B cell (primary cell): Measurements from ENCODE around the gene TRAPPC3L. TPM values are rescaled to one million over a fixed set of nuclear protein-coding genes. Genes with fewer than 3 reads are reported as not detected.

Source experiments
- ATAC-seq: fragments of 200-7000 bp; cut with Tn5 transposase; one replicate; pipeline ENCODE4 v1.10.0; 2021; ENCODE audit warnings: low read depth, mild to moderate bottlenecking, moderate number of reproducible peaks, moderate library complexity
- CTCF ChIA-PET: fragments of 350-600 bp; sonication (Branson Sonifier 250); formaldehyde crosslinking; loops from one replicate; lab custom pipeline; 2021; ENCODE audit warnings: antibody characterized with exemption, inconsistent platforms; lab: Charles Lee
- POLR2A ChIA-PET: fragments of 350-600 bp; sonication (Branson Sonifier 250); formaldehyde crosslinking; loops from one replicate; lab custom pipeline; 2021; ENCODE audit warnings: antibody characterized with exemption; lab: Charles Lee
- DNase-seq: peaks from one replicate; pipeline ENCODE4 v3.0.0; 2013
- H2AFZ ChIP-seq: 2 replicates; pipeline ENCODE4 v1.6.1; 2012; ENCODE audit warnings: mild to moderate bottlenecking, low read depth, low read length; ENCODE audit not compliant: insufficient read depth, poor library complexity, severe bottlenecking
- H3K27ac ChIP-seq, 2 donors: 1 replicate in 1 of 2; 2 replicates in 1 of 2; pipeline ENCODE4 v1.5.1; 2012 to 2013; ENCODE audit warnings: low read length in 2 of 2, mild to moderate bottlenecking in 2 of 2, moderate library complexity in 1 of 2
- H3K27me3 ChIP-seq, 4 experiments: fragments of 200-600 bp in 1 of 4; sonication (generic) in 1 of 4; replicated peaks in 1 of 4; 1 replicate in 2 of 4; 2 replicates in 2 of 4; pipeline versions ENCODE4 v1.6.1 to v1.7.0; 2013 to 2016; ENCODE audit warnings: low read length in 3 of 4, mild to moderate bottlenecking in 2 of 4, mixed read lengths in 1 of 4, moderate library complexity in 1 of 4; ENCODE audit not compliant: insufficient read depth in 4 of 4, control insufficient read depth in 3 of 4; ENCODE audit errors: control extremely low read depth in 1 of 4
- H3K36me3 ChIP-seq, 2 experiments: replicated peaks in 1 of 2; 1 replicate in 1 of 2; 2 replicates in 1 of 2; pipeline versions ENCODE4 v1.6.1 to v1.7.1; 2013; ENCODE audit warnings: low read length in 1 of 2; ENCODE audit not compliant: insufficient read depth in 2 of 2, control insufficient read depth in 1 of 2; ENCODE audit errors: control extremely low read depth in 1 of 2, extremely low read depth in 1 of 2
- H3K4me1 ChIP-seq, 2 donors: fragments of 200-600 bp in 1 of 2; sonication (generic) in 1 of 2; 1 replicate in 1 of 2; 2 replicates in 1 of 2; pipeline versions ENCODE4 v1.5.1 to v1.6.1; 2013 to 2017; ENCODE audit warnings: low read length in 2 of 2; ENCODE audit not compliant: control insufficient read depth in 2 of 2, insufficient read depth in 2 of 2
- H3K4me2 ChIP-seq: replicated peaks from 2 replicates; pipeline ENCODE3; 2012; ENCODE audit warnings: mild to moderate bottlenecking, low read depth, low read length; ENCODE audit not compliant: poor library complexity, severe bottlenecking
- H3K4me3 ChIP-seq, 5 experiments: fragments of 200-600 bp in 1 of 5; sonication (generic) in 1 of 5; 1 replicate in 3 of 5; 2 replicates in 2 of 5; pipeline versions ENCODE4 v1.5.1 to v1.7.0; 2011 to 2016; ENCODE audit warnings: low read length in 4 of 5, mild to moderate bottlenecking in 4 of 5, low read depth in 2 of 5, control low read depth in 1 of 5, moderate library complexity in 1 of 5; ENCODE audit not compliant: insufficient read depth in 1 of 5; ENCODE audit errors: control extremely low read depth in 1 of 5, extremely low read depth in 1 of 5
- H3K79me2 ChIP-seq: fragments of 200-600 bp; sonication (generic); one replicate; pipeline ENCODE4 v1.6.0; 2016; ENCODE audit warnings: low read length; ENCODE audit not compliant: control insufficient read depth, insufficient read depth
- H3K9ac ChIP-seq: fragments of 200-600 bp; sonication (generic); 2 replicates; pipeline ENCODE4 v1.6.1; 2017; ENCODE audit warnings: mild to moderate bottlenecking, low read length, moderate library complexity
- H3K9me3 ChIP-seq, 3 donors: one replicate each; pipeline versions ENCODE4 v1.6.1 to v1.7.1; 2013; ENCODE audit warnings: low read length in 2 of 3; ENCODE audit not compliant: control insufficient read depth in 2 of 3, insufficient read depth in 1 of 3; ENCODE audit errors: control extremely low read depth in 1 of 3
- H4K20me1 ChIP-seq: 2 replicates; pipeline ENCODE4 v1.6.0; 2012; ENCODE audit warnings: mild to moderate bottlenecking, low read length; ENCODE audit not compliant: insufficient read depth, control insufficient read depth, poor library complexity, severe bottlenecking
- H3K27ac Mint-ChIP-seq: one replicate; pipeline ENCODE4 v1.8.0; 2021; ENCODE audit warnings: mixed read lengths
- H3K27me3 Mint-ChIP-seq: one replicate; pipeline ENCODE4 v1.8.0; 2021; ENCODE audit warnings: mixed read lengths
- H3K4me1 Mint-ChIP-seq: one replicate; pipeline ENCODE4 v1.8.0; 2021; ENCODE audit warnings: mixed read lengths
- H3K4me3 Mint-ChIP-seq: one replicate; pipeline ENCODE4 v1.8.0; 2021; ENCODE audit warnings: mixed read lengths
- H3K9me3 Mint-ChIP-seq: one replicate; pipeline ENCODE4 v1.8.0; 2022; ENCODE audit warnings: mixed read lengths; ENCODE audit not compliant: insufficient read depth
- EZH2 ChIP-seq: IDR thresholded peaks from 2 replicates; pipeline ENCODE4 v1.6.1; 2012; ENCODE audit warnings: borderline replicate concordance, low read depth, mild to moderate bottlenecking, moderate library complexity, low read length; ENCODE audit not compliant: insufficient read depth, poor library complexity, severe bottlenecking
- WGBS: methylation state at CpG from one replicate; pipeline ENCODE4 v1.1.5; 2013; ENCODE audit warnings: missing lambda C conversion rate; ENCODE audit not compliant: insufficient coverage; 5-methylcytosine and 5-hydroxymethylcytosine counted together
- intact Hi-C: fragments of 100-400 bp; cut with micrococcal nuclease; formaldehyde crosslinking; loops from one replicate; pipeline ENCODE4 v1.10.0; 2022
- polyA plus RNA-seq: library from polyadenylated mRNA; depleted of rRNA; stranded (reverse); fragments of >200 nt; gene quantifications from 2 replicates; pipeline ENCODE4 v1.2.3, GENCODE V29; 2012
- total RNA-seq, 2 donors: library from RNA; stranded (reverse); fragments of 120-200 nt in 1 of 2; gene quantifications; 1 replicate in 1 of 2; 2 replicates in 1 of 2; pipeline versions ENCODE4 v1.2.3 to v1.2.4, GENCODE V29; 2013 to 2022
- TF ChIP-seq, protein P1 (sequence below): fragments of 200-600 bp; IDR thresholded peaks from one replicate; pipeline ENCODE4 v1.8.0; 2022; ENCODE audit warnings: antibody characterized with exemption, mild to moderate bottlenecking

The TRAPPC3L gene
- total and polyA plus RNA-seq, 2 donors (not counting 1 experiment from before 2014, with no cell fraction given), result not detected

DNA sequence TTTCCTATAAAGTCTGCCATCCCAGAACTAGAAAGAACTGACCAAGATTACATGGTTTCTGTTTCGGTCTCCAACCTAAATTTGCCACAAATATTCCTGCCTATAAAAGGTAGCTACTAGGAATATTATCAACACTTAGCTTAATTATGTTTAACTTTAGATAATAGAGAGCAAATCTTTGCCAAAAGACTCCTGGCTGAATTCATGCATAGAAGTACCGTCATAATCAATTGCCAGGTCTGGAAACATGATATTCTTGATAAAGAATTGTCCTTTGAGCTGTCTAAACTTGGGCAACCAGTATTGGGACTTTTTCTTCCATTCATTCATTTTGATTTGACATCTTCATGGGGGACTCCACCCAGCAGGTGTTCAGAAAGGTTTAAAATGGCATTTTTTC lies 61.9 kb downstream of the TRAPPC3L start:
- ATAC-seq (no peak), DNase-seq (no peak)
- WGBS, result 100% methylated on average over 1 of the region's 2 CpGs
- Mint-ChIP-seq H3K27me3 (peaks cover 4% of the 10 kb centered on the region), H3K4me1 (no peaks in the 10 kb centered on the region), H3K27ac (no peak overlapping the region), H3K9me3 (no peaks in the 10 kb centered on the region), H3K4me3 (no peak overlapping the region)
- no peaks in the 10 kb centered on the region for H3K4me1 ChIP-seq
- POLR2A ChIA-PET, result no interaction called here
- no peak overlapping the region for H3K27ac ChIP-seq
- no peaks in the 10 kb centered on the region for H3K79me2 ChIP-seq
- CTCF ChIA-PET, result no interaction called here
- no peak for TF ChIP-seq EZH2
- TF ChIP-seq, protein P1, sequence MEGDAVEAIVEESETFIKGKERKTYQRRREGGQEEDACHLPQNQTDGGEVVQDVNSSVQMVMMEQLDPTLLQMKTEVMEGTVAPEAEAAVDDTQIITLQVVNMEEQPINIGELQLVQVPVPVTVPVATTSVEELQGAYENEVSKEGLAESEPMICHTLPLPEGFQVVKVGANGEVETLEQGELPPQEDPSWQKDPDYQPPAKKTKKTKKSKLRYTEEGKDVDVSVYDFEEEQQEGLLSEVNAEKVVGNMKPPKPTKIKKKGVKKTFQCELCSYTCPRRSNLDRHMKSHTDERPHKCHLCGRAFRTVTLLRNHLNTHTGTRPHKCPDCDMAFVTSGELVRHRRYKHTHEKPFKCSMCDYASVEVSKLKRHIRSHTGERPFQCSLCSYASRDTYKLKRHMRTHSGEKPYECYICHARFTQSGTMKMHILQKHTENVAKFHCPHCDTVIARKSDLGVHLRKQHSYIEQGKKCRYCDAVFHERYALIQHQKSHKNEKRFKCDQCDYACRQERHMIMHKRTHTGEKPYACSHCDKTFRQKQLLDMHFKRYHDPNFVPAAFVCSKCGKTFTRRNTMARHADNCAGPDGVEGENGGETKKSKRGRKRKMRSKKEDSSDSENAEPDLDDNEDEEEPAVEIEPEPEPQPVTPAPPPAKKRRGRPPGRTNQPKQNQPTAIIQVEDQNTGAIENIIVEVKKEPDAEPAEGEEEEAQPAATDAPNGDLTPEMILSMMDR, result no peak
- no peaks in the 10 kb centered on the region for H3K9me3 ChIP-seq
- H3K9ac ChIP-seq, result no peak overlapping the region
- no peak overlapping the region for H2AFZ ChIP-seq
- H3K27me3 ChIP-seq, result no peaks in the 10 kb centered on the region
- intact Hi-C loops, result no loop called here
- no peak overlapping the region for H3K4me3 ChIP-seq
- H3K36me3 ChIP-seq, result no peaks in the 10 kb centered on the region
- no peak overlapping the region for H3K4me2 ChIP-seq
- no peaks in the 10 kb centered on the region for H4K20me1 ChIP-seq

DNA sequence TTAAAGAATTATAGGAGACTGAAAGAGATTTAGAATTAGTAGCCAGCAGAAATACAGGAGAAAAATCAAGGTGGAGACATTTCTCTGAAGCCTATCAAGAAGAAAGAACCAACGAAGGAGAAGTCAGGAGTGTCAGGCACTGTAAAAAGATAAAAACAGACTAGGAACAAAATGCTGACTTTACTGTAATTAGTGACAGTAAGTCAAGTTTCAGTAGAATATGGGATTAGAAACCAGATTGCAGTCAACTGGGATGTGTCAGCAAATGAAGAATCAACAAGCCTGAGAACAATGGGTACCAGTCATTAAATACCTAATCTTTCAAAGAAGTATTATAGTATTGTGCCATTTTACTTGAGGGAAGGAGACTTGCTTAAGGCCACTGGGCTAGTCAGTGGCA lies 62.7 kb downstream of the TRAPPC3L start:
- Mint-ChIP-seq H3K4me3 (no peak overlapping the region), H3K27ac (no peak overlapping the region), H3K9me3 (no peaks in the 10 kb centered on the region), H3K4me1 (peaks cover 2% of the 10 kb centered on the region), H3K27me3 (peaks cover 4% of the 10 kb centered on the region)
- Histone ChIP-seq H3K4me3 (no peak overlapping the region), H3K4me2 (no peak overlapping the region), H3K9ac (no peak overlapping the region), H3K4me1 (no peaks in the 10 kb centered on the region), H3K27me3 (no peaks in the 10 kb centered on the region), H4K20me1 (no peaks in the 10 kb centered on the region), H3K79me2 (no peaks in the 10 kb centered on the region), H2AFZ (no peak overlapping the region), H3K9me3 (no peaks in the 10 kb centered on the region), H3K36me3 (no peaks in the 10 kb centered on the region), H3K27ac (no peak overlapping the region)
- ChIA-PET POLR2A (no interaction called here), CTCF (no interaction called here)
- TF ChIP-seq, protein P1, result no peak
- no peak for TF ChIP-seq EZH2
- DNase-seq (no peak), ATAC-seq (no peak)
- 90% methylated on average over 1 of the region's 1 CpG for WGBS
- intact Hi-C loops, result no loop called here
